ENCODE measurements around the gene NR3C2. TPM values are rescaled to one million over a fixed set of nuclear protein-coding genes. Genes with fewer than 3 reads are reported as not detected.

Gene NR3C2
- total and polyA plus RNA-seq, 2 of the 4 experiments (the other 2 are of a cell fraction): 1.1 to 2.3 TPM

DNA sequence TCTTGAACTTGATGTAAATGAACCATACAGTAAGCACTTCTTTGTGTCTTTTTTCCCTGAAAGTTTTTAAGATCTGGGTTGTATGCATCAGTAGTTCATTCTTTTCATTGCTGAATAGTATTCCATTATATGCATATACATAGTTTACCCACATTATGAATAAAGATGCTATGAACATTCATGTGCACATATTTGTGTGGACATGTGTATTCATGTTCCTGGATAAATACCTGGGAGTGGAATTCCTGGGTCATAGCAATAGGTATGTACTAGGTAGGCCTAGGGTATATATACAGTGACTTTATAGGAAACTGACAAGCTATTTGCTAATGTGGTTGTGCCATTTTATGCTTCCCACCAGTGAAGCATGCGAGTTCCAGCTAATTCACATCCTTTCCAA is 215.9 kb downstream of the NR3C2 start:
- Histone ChIP-seq H4K91ac (ENCODE audit: insufficient read depth, low read depth, low read length) (no peak overlapping the region), H3K27me3 (ENCODE audit: control insufficient read depth, insufficient read depth, low read length) (no peaks in the 10 kb centered on the region), H2BK120ac (ENCODE audit: low read depth, low read length) (no peak overlapping the region), H3K56ac (ENCODE audit: extremely low read depth, insufficient read depth, low read length) (no peak overlapping the region), H3K9ac (ENCODE audit: low read depth, low read length) (no peak overlapping the region), H3K4ac (ENCODE audit: low read depth, low read length) (no peak overlapping the region), H3K36me3 (ENCODE audit: control insufficient read depth, insufficient read depth, low read length) (no peaks in the 10 kb centered on the region), H3K18ac (ENCODE audit: low read depth, low read length) (no peak overlapping the region), H2AK9ac (replicated peaks; ENCODE audit: low read depth, low read length, poor library complexity) (no peak overlapping the region), H3K4me1 (ENCODE audit: control insufficient read depth, insufficient read depth, low read length) (no peaks in the 10 kb centered on the region), H3K9me3 (ENCODE audit: control insufficient read depth, insufficient read depth, low read length) (no peaks in the 10 kb centered on the region), H3K4me3 (ENCODE audit: insufficient read depth, low read depth, low read length) (no peak overlapping the region), H3K79me1 (ENCODE audit: low read depth in 1 of 2, low read length in 2 of 2) (no peaks in the 10 kb centered on the region), H2AK5ac (ENCODE audit: low read depth, low read length) (no peak overlapping the region), H3K14ac (replicated peaks; ENCODE audit: low read depth, low read length) (no peak overlapping the region), H4K20me1 (ENCODE audit: insufficient read depth, low read length) (no peaks in the 10 kb centered on the region), H3K9me1 (ENCODE audit: insufficient read depth, low read length) (no peaks in the 10 kb centered on the region), H3K23ac (ENCODE audit: low read depth, low read length) (no peak overlapping the region), H2BK20ac (ENCODE audit: low read depth, low read length) (no peak overlapping the region), H3K4me2 (ENCODE audit: low read depth, low read length) (no peak overlapping the region), H2BK15ac (ENCODE audit: low read depth, low read length) (no peak overlapping the region), H2AFZ (replicated peaks; ENCODE audit: low read length, poor library complexity) (no peak overlapping the region), H4K8ac (ENCODE audit: low read depth in 2 of 2, low read length in 2 of 2) (no peak overlapping the region), H2BK5ac (ENCODE audit: low read depth, low read length, poor library complexity, severe bottlenecking) (no peak overlapping the region), H3K27ac (ENCODE audit: insufficient read depth, low read length) (no peak overlapping the region), H4K5ac (ENCODE audit: low read depth, low read length) (no peak overlapping the region)
- dilution Hi-C loops (cut with HindIII; ENCODE audit: low sequenced_read_pairs, unreplicated experiment): no loop called here
- no peak for DNase-seq
- POLR2A ChIA-PET (ENCODE audit: unreplicated experiment): no interaction called here
- in situ Hi-C loops (cut with MboI; ENCODE audit: low sequenced_read_pairs): no loop called here
- TF ChIP-seq SMC3 (IDR thresholded peaks at IDR 0.05; ENCODE audit: low read depth, low read length): no peak
- TF ChIP-seq, protein P1, sequence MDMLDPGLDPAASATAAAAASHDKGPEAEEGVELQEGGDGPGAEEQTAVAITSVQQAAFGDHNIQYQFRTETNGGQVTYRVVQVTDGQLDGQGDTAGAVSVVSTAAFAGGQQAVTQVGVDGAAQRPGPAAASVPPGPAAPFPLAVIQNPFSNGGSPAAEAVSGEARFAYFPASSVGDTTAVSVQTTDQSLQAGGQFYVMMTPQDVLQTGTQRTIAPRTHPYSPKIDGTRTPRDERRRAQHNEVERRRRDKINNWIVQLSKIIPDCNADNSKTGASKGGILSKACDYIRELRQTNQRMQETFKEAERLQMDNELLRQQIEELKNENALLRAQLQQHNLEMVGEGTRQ (IDR thresholded peaks at IDR 0.05; ENCODE audit: low read depth, low read length): no peak
- TF ChIP-seq MAZ (IDR thresholded peaks at IDR 0.05; ENCODE audit: borderline replicate concordance, low read depth, low read length): no peak
- no peak for TF ChIP-seq MXI1 (IDR thresholded peaks at IDR 0.05; ENCODE audit: borderline replicate concordance, low read depth, low read length)
- TF ChIP-seq, protein P2, sequence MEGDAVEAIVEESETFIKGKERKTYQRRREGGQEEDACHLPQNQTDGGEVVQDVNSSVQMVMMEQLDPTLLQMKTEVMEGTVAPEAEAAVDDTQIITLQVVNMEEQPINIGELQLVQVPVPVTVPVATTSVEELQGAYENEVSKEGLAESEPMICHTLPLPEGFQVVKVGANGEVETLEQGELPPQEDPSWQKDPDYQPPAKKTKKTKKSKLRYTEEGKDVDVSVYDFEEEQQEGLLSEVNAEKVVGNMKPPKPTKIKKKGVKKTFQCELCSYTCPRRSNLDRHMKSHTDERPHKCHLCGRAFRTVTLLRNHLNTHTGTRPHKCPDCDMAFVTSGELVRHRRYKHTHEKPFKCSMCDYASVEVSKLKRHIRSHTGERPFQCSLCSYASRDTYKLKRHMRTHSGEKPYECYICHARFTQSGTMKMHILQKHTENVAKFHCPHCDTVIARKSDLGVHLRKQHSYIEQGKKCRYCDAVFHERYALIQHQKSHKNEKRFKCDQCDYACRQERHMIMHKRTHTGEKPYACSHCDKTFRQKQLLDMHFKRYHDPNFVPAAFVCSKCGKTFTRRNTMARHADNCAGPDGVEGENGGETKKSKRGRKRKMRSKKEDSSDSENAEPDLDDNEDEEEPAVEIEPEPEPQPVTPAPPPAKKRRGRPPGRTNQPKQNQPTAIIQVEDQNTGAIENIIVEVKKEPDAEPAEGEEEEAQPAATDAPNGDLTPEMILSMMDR (conservative IDR thresholded peaks at IDR 0.05; ENCODE audit: low read depth, low read length): no peak
- TF ChIP-seq RCOR1 (IDR thresholded peaks at IDR 0.05; ENCODE audit: insufficient replicate concordance, low read length): no peak
- TF ChIP-seq MAFK (IDR thresholded peaks at IDR 0.05; ENCODE audit: low read depth, low read length): no peak
- no peak for TF ChIP-seq RAD21 (IDR thresholded peaks at IDR 0.05; ENCODE audit: low read length)
- TF ChIP-seq RFX5 (IDR thresholded peaks at IDR 0.05; ENCODE audit: low read depth, low read length): no peak
- no peak for TF ChIP-seq CEBPB (IDR thresholded peaks at IDR 0.05; ENCODE audit: low read depth, low read length)
- no peak for TF ChIP-seq POLR2A (IDR thresholded peaks at IDR 0.05; ENCODE audit: low read depth, low read length)
- no peak for TF ChIP-seq FOS (IDR thresholded peaks at IDR 0.05; ENCODE audit: low read depth, low read length)
- TF ChIP-seq NFE2L2 (IDR thresholded peaks at IDR 0.05; ENCODE audit: low read depth, low read length): no peak
- CTCF ChIA-PET: no interaction called here
- intact Hi-C loops (cut with micrococcal nuclease): no loop called here
- no peak for ATAC-seq (ENCODE audit: low read depth)
- no TSS peak for BruUV-seq (replicated peaks)
- no CpG with 5 or more reads among the region's 1 CpG for WGBS, 2 experiments (ENCODE audit: extremely low coverage in 2 of 2, insufficient read length in 1 of 2)

Data from IMR-90 (cell line).